HCT116 (cell line): ENCODE measurements around the gene MAOA. TPM values are rescaled to one million over a fixed set of nuclear protein-coding genes. Genes with fewer than 3 reads are reported as not detected.

ENCODE experiments used
- ATAC-seq: fragments of 200-7000 bp; cut with Tn5 transposase; 2 replicates; pipeline ENCODE4 v1.9.1; 2020; ENCODE audit warnings: mild to moderate bottlenecking, moderate library complexity
- BruUV-seq: library from RNA; stranded (reverse); fragments of 400-500 nt; replicated peaks from 2 replicates; lab custom pipeline; 2021; lab: Mats Ljungman, UMichigan
- CTCF ChIA-PET: fragments of 300-600 bp; sonication (Branson Sonifier 250); formaldehyde crosslinking; loops from one replicate; lab custom pipeline; 2021; ENCODE audit warnings: antibody characterized with exemption; lab: Charles Lee
- POLR2A ChIA-PET: fragments of 300-600, 350-600 bp; sonication (Branson Sonifier 250); formaldehyde crosslinking; loops from one replicate; lab custom pipeline; 2021; ENCODE audit warnings: antibody characterized with exemption; lab: Charles Lee
- RAD21 ChIA-PET, 2 experiments: fragments of 300-600 bp; sonication (Branson Sonifier 250); formaldehyde crosslinking; loops; one replicate each; lab custom pipeline; 2023; ENCODE audit warnings: low total read pairs in 2 of 2; ENCODE audit not compliant: uncharacterized antibody in 2 of 2, unreplicated experiment in 2 of 2, low non-redundant PET in 1 of 2; lab: Charles Lee
- DNase-seq: peaks from one replicate; pipeline ENCODE4 v3.0.0-alpha.2; 2010; ENCODE audit warnings: low read depth, low spot score
- H2AFZ ChIP-seq: fragments of 200-600 bp; shearing (Covaris generic), sonication (generic); 2 replicates; pipeline ENCODE4 v1.6.1; 2017; ENCODE audit warnings: low read depth, mixed run types, mixed read lengths, antibody characterized with exemption, low read length; ENCODE audit not compliant: poor library complexity, severe bottlenecking
- H3K27ac ChIP-seq: 2 replicates; pipeline ENCODE4 v1.5.1; 2012; ENCODE audit warnings: low read depth, low read length
- H3K27me3 ChIP-seq: fragments of 200-600 bp; sonication (generic); 2 replicates; pipeline ENCODE4 v1.6.1; 2016; ENCODE audit warnings: mixed run types, low read length, mixed read lengths; ENCODE audit not compliant: insufficient read depth
- H3K36me3 ChIP-seq, 2 experiments: fragments of 200-500 bp in 1 of 2; fragments of 200-600 bp in 1 of 2; sonication (Bioruptor generic) in 1 of 2; sonication (generic) in 1 of 2; 2 replicates each; pipeline versions ENCODE4 v1.5.1 to v1.6.1; 2014 to 2016; ENCODE audit warnings: low read length in 2 of 2, inconsistent platforms in 1 of 2, mixed read lengths in 1 of 2, mixed run types in 1 of 2; ENCODE audit not compliant: insufficient read depth in 2 of 2, control insufficient read depth in 1 of 2
- H3K4me1 ChIP-seq, 2 experiments: fragments of 200-600 bp in 1 of 2; sonication (generic) in 1 of 2; 2 replicates each; pipeline versions ENCODE4 v1.5.1 to v1.6.1; 2012 to 2017; ENCODE audit warnings: low read length in 2 of 2, inconsistent platforms in 1 of 2, mild to moderate bottlenecking in 1 of 2, mixed read lengths in 1 of 2, mixed run types in 1 of 2, moderate library complexity in 1 of 2; ENCODE audit not compliant: insufficient read depth in 2 of 2, control insufficient read depth in 1 of 2
- H3K4me2 ChIP-seq: fragments of 200-600 bp; sonication (generic); 2 replicates; pipeline ENCODE4 v1.6.1; 2017; ENCODE audit warnings: mixed run types, low read length, mixed read lengths
- H3K4me3 ChIP-seq, 2 experiments: fragments of 200-600 bp in 1 of 2; sonication (generic) in 1 of 2; replicated peaks in 1 of 2; 2 replicates each; pipeline ENCODE4 v1.5.1; 2011 to 2016; ENCODE audit warnings: low read length in 2 of 2, control low read depth in 1 of 2, low read depth in 1 of 2, mild to moderate bottlenecking in 1 of 2, mixed read lengths in 1 of 2, mixed run types in 1 of 2
- H3K79me2 ChIP-seq: fragments of 200-600 bp; sonication (generic); 2 replicates; pipeline ENCODE4 v1.6.1; 2017; ENCODE audit warnings: mild to moderate bottlenecking, mixed run types, low read length, moderate library complexity, mixed read lengths; ENCODE audit not compliant: insufficient read depth
- H3K9ac ChIP-seq: fragments of 200-600 bp; sonication (generic); 2 replicates; pipeline ENCODE4 v1.6.1; 2016; ENCODE audit warnings: low read length, mixed read lengths
- H3K9me2 ChIP-seq: fragments of 200-600 bp; sonication (generic), shearing (Covaris generic); 2 replicates; pipeline ENCODE4 v1.6.1; 2017; ENCODE audit warnings: mixed run types, mild to moderate bottlenecking, moderate library complexity; ENCODE audit not compliant: insufficient read depth
- H3K9me3 ChIP-seq, 2 experiments: fragments of 200-500 bp in 1 of 2; fragments of 200-600 bp in 1 of 2; sonication (Bioruptor generic) in 1 of 2; sonication (generic) in 1 of 2; 2 replicates each; pipeline ENCODE4 v1.6.1; 2014 to 2017; ENCODE audit warnings: low read length in 2 of 2, mixed read lengths in 2 of 2, inconsistent platforms in 1 of 2, low read depth in 1 of 2, mild to moderate bottlenecking in 1 of 2, mixed run types in 1 of 2, moderate library complexity in 1 of 2; ENCODE audit not compliant: control insufficient read depth in 1 of 2, insufficient read depth in 1 of 2
- H4K20me1 ChIP-seq: fragments of 200-600 bp; sonication (generic), shearing (Covaris generic); 2 replicates; pipeline ENCODE4 v1.6.1; 2017; ENCODE audit warnings: mixed run types, mild to moderate bottlenecking, moderate library complexity; ENCODE audit not compliant: insufficient read depth
- ATF3 ChIP-seq: IDR thresholded peaks from 2 replicates; pipeline ENCODE4 v1.6.1; 2012
- CBX3 ChIP-seq: IDR thresholded peaks from 2 replicates; pipeline ENCODE4 v1.6.1; 2012; ENCODE audit warnings: low read depth
- CEBPB ChIP-seq: IDR thresholded peaks from 2 replicates; pipeline ENCODE4 v1.6.1; 2012; ENCODE audit warnings: low read depth
- EGR1 ChIP-seq: IDR thresholded peaks from 2 replicates; pipeline ENCODE4 v1.6.1; 2012; ENCODE audit warnings: low read depth
- ELF1 ChIP-seq: IDR thresholded peaks from 2 replicates; pipeline ENCODE4 v1.6.1; 2012; ENCODE audit warnings: low read depth, borderline replicate concordance
- EZH2 ChIP-seq: fragments of 200-600 bp; sonication (generic); IDR thresholded peaks from 2 replicates; pipeline ENCODE4 v1.6.1; 2017; ENCODE audit warnings: antibody characterized with exemption, mixed run types
- EZH2phosphoT487 ChIP-seq: fragments of 200-600 bp; IDR thresholded peaks from 2 replicates; pipeline ENCODE4 v1.6.1; 2018; ENCODE audit warnings: antibody characterized with exemption, borderline replicate concordance
- FOSL1 ChIP-seq: IDR thresholded peaks from 2 replicates; pipeline ENCODE4 v1.6.1; 2012; ENCODE audit warnings: low read depth
- POLR2A ChIP-seq: IDR thresholded peaks from 2 replicates; pipeline ENCODE4 v1.7.0; 2011; ENCODE audit warnings: borderline replicate concordance; ENCODE audit not compliant: insufficient read depth, insufficient read length; ENCODE audit errors: extremely low read depth
- POLR2AphosphoS5 ChIP-seq: IDR thresholded peaks from 2 replicates; pipeline ENCODE4 v1.6.1; 2011; ENCODE audit warnings: mild to moderate bottlenecking, low read depth, low read length, moderate library complexity
- RAD21 ChIP-seq: IDR thresholded peaks from 2 replicates; pipeline ENCODE4 v1.6.1; 2012; ENCODE audit warnings: low read depth, mild to moderate bottlenecking
- SIN3A ChIP-seq: IDR thresholded peaks from 2 replicates; pipeline ENCODE4 v1.6.1; 2012; ENCODE audit warnings: low read depth
- SP1 ChIP-seq: IDR thresholded peaks from 2 replicates; pipeline ENCODE4 v1.6.1; 2012; ENCODE audit warnings: low read depth
- SRF ChIP-seq: IDR thresholded peaks from 2 replicates; pipeline ENCODE4 v1.6.1; 2012; ENCODE audit warnings: low read depth
- TCF7L2 ChIP-seq: IDR thresholded peaks from 2 replicates; pipeline ENCODE4 v1.7.0; 2011; ENCODE audit warnings: borderline replicate concordance, inconsistent platforms; ENCODE audit not compliant: insufficient read depth, insufficient read length; ENCODE audit errors: extremely low read depth
- YY1 ChIP-seq: IDR thresholded peaks from 2 replicates; pipeline ENCODE4 v1.6.1; 2011; ENCODE audit warnings: low read length, low read depth, moderate library complexity, mild to moderate bottlenecking; ENCODE audit not compliant: insufficient replicate concordance; ENCODE audit errors: extremely low read depth
- ZNF274 ChIP-seq: fragments of 200-500 bp; sonication (Bioruptor generic); IDR thresholded peaks from 2 replicates; pipeline ENCODE4 v1.6.1; 2014; ENCODE audit warnings: mild to moderate bottlenecking, low read depth, low read length, inconsistent platforms
- intact Hi-C: fragments of 100-400 bp; cut with micrococcal nuclease; formaldehyde crosslinking; loops from 2 replicates; pipeline ENCODE4 v1.10.0; 2022
- total RNA-seq: library from RNA; stranded (reverse); gene quantifications from one replicate; pipeline ENCODE4 v1.2.1, GENCODE V29; 2021; ENCODE audit not compliant: unreplicated experiment
- TF ChIP-seq, protein P1 (sequence below), 3 experiments: fragments of 200-600 bp in 1 of 3; sonication (generic) in 1 of 3; IDR thresholded peaks in 2 of 3; conservative IDR thresholded peaks in 1 of 3; 2 replicates each; pipeline ENCODE4 v1.5.1; 2012 to 2017; ENCODE audit warnings: low read depth in 2 of 3, low read length in 2 of 3, antibody characterized with exemption in 1 of 3, borderline replicate concordance in 1 of 3, control low read depth in 1 of 3, mild to moderate bottlenecking in 1 of 3, mixed read lengths in 1 of 3, mixed run types in 1 of 3, moderate library complexity in 1 of 3; ENCODE audit not compliant: insufficient read depth in 1 of 3
- TF ChIP-seq, protein P2 (sequence below): IDR thresholded peaks from 2 replicates; pipeline ENCODE4 v1.6.1; 2012; ENCODE audit warnings: low read depth
- TF ChIP-seq, protein P3 (sequence below): IDR thresholded peaks from 2 replicates; pipeline ENCODE4 v1.6.1; 2011; ENCODE audit warnings: mild to moderate bottlenecking, low read length, moderate library complexity; ENCODE audit not compliant: insufficient replicate concordance; ENCODE audit errors: extremely low read depth

Gene MAOA
- total RNA-seq, 1 experiment from 2014 or later, result 13.6 TPM

DNA sequence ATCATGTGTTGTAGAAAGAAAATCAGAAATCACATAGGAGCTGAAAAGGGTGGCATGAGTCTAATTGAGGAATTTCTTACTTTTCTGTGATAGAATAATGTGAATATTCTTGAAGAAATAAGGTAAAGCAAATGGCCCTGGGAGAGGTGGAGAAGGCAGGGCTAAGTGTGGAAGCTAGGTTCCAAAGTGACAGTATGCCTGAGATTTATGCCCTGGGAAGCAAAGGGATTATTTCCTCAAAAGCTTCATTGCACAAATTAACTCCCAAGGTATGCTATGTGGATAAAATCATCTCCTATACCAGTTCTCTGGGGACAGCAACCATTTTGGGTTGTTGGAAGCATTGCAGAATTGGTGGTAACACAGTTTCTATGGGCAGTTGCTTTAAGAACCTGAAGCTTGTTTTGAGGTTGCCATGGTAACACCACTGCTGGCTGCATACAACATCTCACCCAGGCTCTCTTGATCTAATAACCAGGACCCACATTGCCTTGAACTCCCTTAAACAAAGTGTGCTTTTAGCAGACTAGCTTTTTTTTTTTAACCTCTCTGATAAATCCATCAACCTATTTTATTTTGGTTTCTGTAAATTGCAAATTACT is 21.0 kb downstream of the MAOA start:
- ChIA-PET POLR2A (no interaction called here), RAD21 (no interaction called here)
- DNase-seq, result no peak

More for the DNA sequence above, 21.0 kb downstream of the MAOA start:
- no peaks in the 10 kb centered on the region for H3K27me3 ChIP-seq
- TF ChIP-seq CBX3, result no peak
- no peak for TF ChIP-seq RAD21
- TF ChIP-seq SP1, result no peak
- TF ChIP-seq SIN3A, result no peak
- no peak for TF ChIP-seq POLR2A
- TF ChIP-seq, protein P1, sequence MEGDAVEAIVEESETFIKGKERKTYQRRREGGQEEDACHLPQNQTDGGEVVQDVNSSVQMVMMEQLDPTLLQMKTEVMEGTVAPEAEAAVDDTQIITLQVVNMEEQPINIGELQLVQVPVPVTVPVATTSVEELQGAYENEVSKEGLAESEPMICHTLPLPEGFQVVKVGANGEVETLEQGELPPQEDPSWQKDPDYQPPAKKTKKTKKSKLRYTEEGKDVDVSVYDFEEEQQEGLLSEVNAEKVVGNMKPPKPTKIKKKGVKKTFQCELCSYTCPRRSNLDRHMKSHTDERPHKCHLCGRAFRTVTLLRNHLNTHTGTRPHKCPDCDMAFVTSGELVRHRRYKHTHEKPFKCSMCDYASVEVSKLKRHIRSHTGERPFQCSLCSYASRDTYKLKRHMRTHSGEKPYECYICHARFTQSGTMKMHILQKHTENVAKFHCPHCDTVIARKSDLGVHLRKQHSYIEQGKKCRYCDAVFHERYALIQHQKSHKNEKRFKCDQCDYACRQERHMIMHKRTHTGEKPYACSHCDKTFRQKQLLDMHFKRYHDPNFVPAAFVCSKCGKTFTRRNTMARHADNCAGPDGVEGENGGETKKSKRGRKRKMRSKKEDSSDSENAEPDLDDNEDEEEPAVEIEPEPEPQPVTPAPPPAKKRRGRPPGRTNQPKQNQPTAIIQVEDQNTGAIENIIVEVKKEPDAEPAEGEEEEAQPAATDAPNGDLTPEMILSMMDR (IDR thresholded peaks at IDR 0.05 in 2 of 3, conservative IDR thresholded peaks at IDR 0.05 in 1 of 3; ENCODE audit: borderline replicate concordance in 1 of 3, insufficient read depth in 1 of 3, low read depth in 2 of 3, low read length in 2 of 3), result no peak
- TF ChIP-seq, protein P2, sequence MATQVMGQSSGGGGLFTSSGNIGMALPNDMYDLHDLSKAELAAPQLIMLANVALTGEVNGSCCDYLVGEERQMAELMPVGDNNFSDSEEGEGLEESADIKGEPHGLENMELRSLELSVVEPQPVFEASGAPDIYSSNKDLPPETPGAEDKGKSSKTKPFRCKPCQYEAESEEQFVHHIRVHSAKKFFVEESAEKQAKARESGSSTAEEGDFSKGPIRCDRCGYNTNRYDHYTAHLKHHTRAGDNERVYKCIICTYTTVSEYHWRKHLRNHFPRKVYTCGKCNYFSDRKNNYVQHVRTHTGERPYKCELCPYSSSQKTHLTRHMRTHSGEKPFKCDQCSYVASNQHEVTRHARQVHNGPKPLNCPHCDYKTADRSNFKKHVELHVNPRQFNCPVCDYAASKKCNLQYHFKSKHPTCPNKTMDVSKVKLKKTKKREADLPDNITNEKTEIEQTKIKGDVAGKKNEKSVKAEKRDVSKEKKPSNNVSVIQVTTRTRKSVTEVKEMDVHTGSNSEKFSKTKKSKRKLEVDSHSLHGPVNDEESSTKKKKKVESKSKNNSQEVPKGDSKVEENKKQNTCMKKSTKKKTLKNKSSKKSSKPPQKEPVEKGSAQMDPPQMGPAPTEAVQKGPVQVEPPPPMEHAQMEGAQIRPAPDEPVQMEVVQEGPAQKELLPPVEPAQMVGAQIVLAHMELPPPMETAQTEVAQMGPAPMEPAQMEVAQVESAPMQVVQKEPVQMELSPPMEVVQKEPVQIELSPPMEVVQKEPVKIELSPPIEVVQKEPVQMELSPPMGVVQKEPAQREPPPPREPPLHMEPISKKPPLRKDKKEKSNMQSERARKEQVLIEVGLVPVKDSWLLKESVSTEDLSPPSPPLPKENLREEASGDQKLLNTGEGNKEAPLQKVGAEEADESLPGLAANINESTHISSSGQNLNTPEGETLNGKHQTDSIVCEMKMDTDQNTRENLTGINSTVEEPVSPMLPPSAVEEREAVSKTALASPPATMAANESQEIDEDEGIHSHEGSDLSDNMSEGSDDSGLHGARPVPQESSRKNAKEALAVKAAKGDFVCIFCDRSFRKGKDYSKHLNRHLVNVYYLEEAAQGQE, result no peak
- no peak for TF ChIP-seq TCF7L2
- TF ChIP-seq ZNF274, result no peak
- no peak for TF ChIP-seq ATF3
- no peak for TF ChIP-seq FOSL1
- TF ChIP-seq CEBPB, result no peak
- TF ChIP-seq EGR1, result no peak
- no peak for TF ChIP-seq SRF
- TF ChIP-seq EZH2phosphoT487, result no peak
- no peak for TF ChIP-seq EZH2
- TF ChIP-seq YY1, result no peak
- TF ChIP-seq ELF1, result no peak
- TF ChIP-seq, protein P3, sequence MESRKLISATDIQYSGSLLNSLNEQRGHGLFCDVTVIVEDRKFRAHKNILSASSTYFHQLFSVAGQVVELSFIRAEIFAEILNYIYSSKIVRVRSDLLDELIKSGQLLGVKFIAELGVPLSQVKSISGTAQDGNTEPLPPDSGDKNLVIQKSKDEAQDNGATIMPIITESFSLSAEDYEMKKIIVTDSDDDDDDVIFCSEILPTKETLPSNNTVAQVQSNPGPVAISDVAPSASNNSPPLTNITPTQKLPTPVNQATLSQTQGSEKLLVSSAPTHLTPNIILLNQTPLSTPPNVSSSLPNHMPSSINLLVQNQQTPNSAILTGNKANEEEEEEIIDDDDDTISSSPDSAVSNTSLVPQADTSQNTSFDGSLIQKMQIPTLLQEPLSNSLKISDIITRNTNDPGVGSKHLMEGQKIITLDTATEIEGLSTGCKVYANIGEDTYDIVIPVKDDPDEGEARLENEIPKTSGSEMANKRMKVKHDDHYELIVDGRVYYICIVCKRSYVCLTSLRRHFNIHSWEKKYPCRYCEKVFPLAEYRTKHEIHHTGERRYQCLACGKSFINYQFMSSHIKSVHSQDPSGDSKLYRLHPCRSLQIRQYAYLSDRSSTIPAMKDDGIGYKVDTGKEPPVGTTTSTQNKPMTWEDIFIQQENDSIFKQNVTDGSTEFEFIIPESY, result no peak
- no peak for TF ChIP-seq POLR2AphosphoS5
- H3K27ac ChIP-seq, result no peak overlapping the region
- no peak for ATAC-seq
- H4K20me1 ChIP-seq, result no peaks in the 10 kb centered on the region
- CTCF ChIA-PET, result no interaction called here
- no peaks in the 10 kb centered on the region for H3K4me1 ChIP-seq
- no peak overlapping the region for H2AFZ ChIP-seq
- H3K4me2 ChIP-seq, result no peak overlapping the region
- H3K79me2 ChIP-seq, result no peaks in the 10 kb centered on the region
- no peaks in the 10 kb centered on the region for H3K36me3 ChIP-seq
- H3K9me3 ChIP-seq, result no peaks in the 10 kb centered on the region
- no TSS peak for BruUV-seq
- no peak overlapping the region for H3K4me3 ChIP-seq
- no peaks in the 10 kb centered on the region for H3K9me2 ChIP-seq
- intact Hi-C loops, result no loop called here
- no peak overlapping the region for H3K9ac ChIP-seq
